Right lobe of liver (tissue), 6 donors: ENCODE results near the gene ZNF644. TPM values are rescaled to one million over a fixed set of nuclear protein-coding genes. Genes with fewer than 3 reads are reported as not detected.
"Not testable (repeated sequence)": the region's sequence is repeated elsewhere in the genome, so short reads cannot be mapped to it uniquely, and the experiment has no call there.

Experiments
- ATAC-seq, 4 donors: fragments of 200-7000 bp; cut with Tn5 transposase; one replicate each; pipeline ENCODE4 v1.9.1; 2020; ENCODE audit warnings: mild to moderate bottlenecking in 4 of 4, moderate library complexity in 4 of 4
- DNase-seq, 3 donors: peaks; one replicate each; pipeline ENCODE4 v3.0.0-alpha.2; 2020
- H3K27ac ChIP-seq, 3 donors: fragments of 200-600 bp; one replicate each; pipeline ENCODE4 v1.8.0; 2022
- H3K27me3 ChIP-seq, 2 donors: fragments of 200-600 bp; one replicate each; pipeline ENCODE4 v1.8.0; 2022
- H3K36me3 ChIP-seq, 4 donors: fragments of 200-600 bp; sonication (generic) in 1 of 4; one replicate each; pipeline versions ENCODE4 v1.5.1 to v1.8.0; 2017 to 2022; ENCODE audit warnings: control low read depth in 1 of 4
- H3K4me1 ChIP-seq, 4 donors: fragments of 200-600 bp; sonication (generic) in 1 of 4; one replicate each; pipeline versions ENCODE4 v1.5.1 to v1.8.0; 2017 to 2022; ENCODE audit warnings: control low read depth in 1 of 4
- H3K4me3 ChIP-seq, 3 donors: fragments of 200-600 bp; one replicate each; pipeline ENCODE4 v1.8.0; 2022
- H3K9me3 ChIP-seq, 4 donors: fragments of 200-600 bp; sonication (generic) in 1 of 4; one replicate each; pipeline versions ENCODE4 v1.5.1 to v1.8.0; 2017 to 2022; ENCODE audit warnings: control low read depth in 1 of 4
- CTCF ChIP-seq, 4 donors: fragments of 200-600 bp in 3 of 4; fragments of 450-650 bp in 1 of 4; IDR thresholded peaks; one replicate each; pipeline versions ENCODE4 v1.5.1 to v1.8.0; 2016 to 2022; ENCODE audit warnings: antibody characterized with exemption in 4 of 4, mild to moderate bottlenecking in 2 of 4
- POLR2A ChIP-seq: fragments of 450-650 bp; IDR thresholded peaks from one replicate; pipeline ENCODE4 v1.6.1; 2017; ENCODE audit warnings: antibody characterized with exemption, mild to moderate bottlenecking
- WGBS: methylation state at CpG from one replicate; pipeline ENCODE4 v1.1.6; 2018; ENCODE audit warnings: low coverage, low lambda C conversion rate; ENCODE audit not compliant: insufficient coverage; ENCODE audit errors: missing lambda C conversion rate; 5-methylcytosine and 5-hydroxymethylcytosine counted together
- intact Hi-C, 2 donors: fragments of 100-400 bp; cut with DNase I; formaldehyde crosslinking; loops; one replicate each; pipeline versions ENCODE4 v1.11.2 to v1.14.1; 2022
- long read RNA-seq: library from polyadenylated mRNA; unstranded; transcript quantifications from one replicate; pipeline ENCODE4 v2.0.0, GENCODE V29; 2019
- total RNA-seq, 6 experiments: library from RNA; depleted of rRNA in 2 of 6; stranded (reverse); fragments of >200 nt in 2 of 6; fragmentation: NEBNext Ultra II Directional in 3 of 6; extraction: Animal tissue kit (Norgen Biotek cat#: 25700) in 3 of 6; gene quantifications; one replicate each; pipeline versions ENCODE4 v1.1.0 to v1.2.4, GENCODE V29; 2016 to 2023
- donor health status: DM: no; HTN: yes; CAD: no.
- donor health status: DM: no; HTN: no; CAD: no.
- donor health status: DM: no; HTN: no; CAD: no.
- donor health status: DM: no; HTN: yes; CAD: no.
- donor health status: DM: no; HTN: yes; CAD: no.

The ZNF644 gene
- total RNA-seq, result 10 to 100 TPM; 19.3 to 26.9 (median 19.9) TPM
- long read RNA-seq, partial matches to known transcripts, result 1 of 4 reads
- long read RNA-seq, other reads (novel, unspliced or antisense), result 2 of 4 reads

DNA sequence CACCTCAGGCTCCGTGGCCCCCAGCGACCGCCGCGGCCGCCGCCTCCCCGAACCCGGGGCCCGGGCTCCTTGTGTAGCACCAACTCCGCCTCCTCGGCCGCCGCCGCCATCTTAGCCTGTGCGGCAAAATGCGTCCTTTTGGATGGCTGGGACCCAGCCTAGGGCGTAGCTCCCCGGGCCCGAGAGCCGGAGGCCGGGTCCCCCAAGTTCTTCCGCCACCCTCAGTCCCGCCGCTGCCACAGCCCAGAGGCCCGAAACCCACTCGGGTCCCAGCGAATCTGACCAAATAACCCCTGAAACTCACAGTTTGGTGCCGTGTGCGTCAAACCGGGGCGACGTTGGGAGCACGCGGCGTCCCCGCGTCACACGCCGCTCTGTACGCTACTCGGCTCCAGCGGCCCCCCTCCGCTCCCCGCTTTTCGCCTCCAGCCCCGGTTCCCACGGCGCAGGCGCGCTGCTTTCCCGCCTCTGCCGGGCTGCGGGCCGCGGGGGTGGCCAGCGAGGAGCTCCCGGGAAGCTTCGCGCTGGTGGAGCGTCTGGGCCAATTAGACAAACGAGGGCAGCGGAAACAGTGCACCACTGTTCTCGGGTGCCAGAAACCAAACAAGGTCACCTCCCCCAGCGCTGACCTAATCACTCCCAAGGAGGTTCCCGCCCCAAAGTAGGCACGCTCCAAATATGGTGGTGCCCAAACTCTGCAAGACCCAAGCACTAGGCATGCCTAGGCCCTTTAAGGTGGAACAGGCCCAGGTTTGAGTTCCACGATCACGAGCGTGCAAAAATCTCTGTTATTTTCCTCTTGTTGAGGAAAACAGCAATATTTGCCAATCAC is at the start of gene ZNF644:
Gene ZNF644 (minus strand): TSS at position 350 of the 832 bp plus-strand sequence. CDS start 39,682 bp downstream, outside the sequence.
- 0% methylated on average over 9 of the region's 70 CpGs for WGBS
- Histone ChIP-seq H3K4me1 (peaks cover 0 to 30% (median 9%) of the 10 kb centered on the region in 4 donors), H3K36me3 (no peaks in the 10 kb centered on the region), H3K27me3 (no peaks in the 10 kb centered on the region), H3K9me3 (no peaks in the 10 kb centered on the region), H3K4me3 (peak within 1 kb of the TSS; percentile 80 to 86 (median 81)), H3K27ac (peak within 1 kb of the TSS; percentile 98 to 100 (median 99))
- ATAC-seq, result peak; percentile 80 to 92 (median 88)
- TF ChIP-seq POLR2A (peak; percentile 92), CTCF (IDR thresholded peaks at IDR 0.05) (no peak)
- intact Hi-C loops, result no loop called here
- DNase-seq, result peak; percentile 90 to 95 (median 94)

DNA sequence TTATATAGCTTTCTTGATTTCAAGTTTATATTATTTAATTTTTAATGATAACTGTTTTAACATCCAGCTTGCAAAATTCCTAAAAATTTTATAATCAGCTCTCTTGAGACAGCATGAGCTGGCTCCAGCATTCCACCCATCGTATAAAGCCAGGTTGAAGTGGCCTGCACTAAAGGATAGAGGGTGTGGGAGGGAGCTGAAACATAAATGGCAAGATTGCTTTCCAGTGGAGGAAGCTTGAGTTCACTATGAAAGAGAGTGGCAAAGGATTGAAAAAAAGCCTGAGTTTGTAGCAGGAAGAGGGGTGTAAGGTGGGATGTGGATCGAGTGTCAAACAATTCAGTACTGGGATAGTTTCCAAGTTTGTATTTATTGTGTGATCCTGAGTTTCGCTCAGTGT is 48.5 kb upstream of the ZNF644 start:
- intact Hi-C loops, result no loop called here
- H3K4me1 ChIP-seq, result peaks cover 0 to 4% (median 0%) of the 10 kb centered on the region in 4 donors
- 23% methylated on average over 3 of the region's 3 CpGs for WGBS
- no peaks in the 10 kb centered on the region for H3K9me3 ChIP-seq
- TF ChIP-seq POLR2A (no peak), CTCF (IDR thresholded peaks at IDR 0.05) (no peak)
- ATAC-seq, result peak in 1 of 4 donors; percentile 30
- no peaks in the 10 kb centered on the region for H3K27me3 ChIP-seq
- no peak overlapping the region for H3K27ac ChIP-seq
- no peaks in the 10 kb centered on the region for H3K36me3 ChIP-seq
- no peak overlapping the region for H3K4me3 ChIP-seq
- no peak for DNase-seq

DNA sequence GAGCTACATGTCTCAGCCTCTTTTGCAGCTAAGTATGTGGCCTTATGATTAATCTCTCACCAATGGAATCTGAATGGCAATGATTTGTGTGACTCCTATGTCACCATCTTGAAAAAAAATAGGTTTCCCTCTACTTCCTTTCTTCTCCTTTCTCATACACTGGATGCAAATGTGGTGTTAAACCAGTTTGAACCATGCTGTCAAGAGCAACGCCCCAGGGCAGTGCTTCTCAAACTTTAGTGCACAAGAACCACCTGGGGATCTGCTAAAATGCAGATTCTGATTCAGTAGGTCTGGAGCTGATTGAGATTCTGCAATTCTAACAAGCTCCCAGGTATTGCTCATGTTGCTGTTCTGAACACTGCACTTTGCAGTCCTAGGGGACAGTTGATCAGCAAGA is 44.7 kb upstream of the ZNF644 start:
- H3K9me3 ChIP-seq, result no peaks in the 10 kb centered on the region
- TF ChIP-seq CTCF (IDR thresholded peaks at IDR 0.05) (no peak), POLR2A (no peak)
- DNase-seq, result no peak
- no peak overlapping the region for H3K27ac ChIP-seq
- H3K36me3 ChIP-seq, result no peaks in the 10 kb centered on the region
- H3K27me3 ChIP-seq, result no peaks in the 10 kb centered on the region
- ATAC-seq, result no peak
- H3K4me1 ChIP-seq, result peaks cover 0 to 8% (median 0%) of the 10 kb centered on the region in 4 donors
- intact Hi-C loops, result no loop called here
- no CpG with 5 or more reads among the region's 1 CpG for WGBS
- H3K4me3 ChIP-seq, result no peak overlapping the region

GRCh38 chr1:91065337-91065736 is 43.5 kb upstream of the ZNF644 start:
- peak; percentile 67 to 87 (median 82) for ATAC-seq
- Histone ChIP-seq H3K27ac (peak overlapping the region in 1 of 3 donors; percentile 35), H3K4me1 (peaks cover 0 to 8% (median 0%) of the 10 kb centered on the region in 4 donors), H3K36me3 (no peaks in the 10 kb centered on the region), H3K4me3 (no peak overlapping the region), H3K9me3 (no peaks in the 10 kb centered on the region), H3K27me3 (no peaks in the 10 kb centered on the region)
- 28% methylated on average over 4 of the region's 4 CpGs for WGBS
- peak in 1 of 4 donors; percentile 12 for TF ChIP-seq CTCF (IDR thresholded peaks at IDR 0.05)
- TF ChIP-seq POLR2A, result no peak
- intact Hi-C loops, result no loop called here
- peak in 1 of 3 donors; percentile 59 for DNase-seq

GRCh38 chr1:91063403-91063802 is 41.6 kb upstream of the ZNF644 start:
- DNase-seq, H3K9me3 ChIP-seq, H3K36me3 ChIP-seq, H3K4me1 ChIP-seq, H3K27ac ChIP-seq, ATAC-seq, intact Hi-C loops, H3K27me3 ChIP-seq, H3K4me3 ChIP-seq: not testable (repeated sequence)
- 75% methylated on average over 5 of the region's 5 CpGs for WGBS
